B cell (primary cell): ENCODE results near the gene LAMA3. TPM values are rescaled to one million over a fixed set of nuclear protein-coding genes. Genes with fewer than 3 reads are reported as not detected.

Experiments
- ATAC-seq: fragments of 200-7000 bp; cut with Tn5 transposase; one replicate; pipeline ENCODE4 v1.10.0; 2021; ENCODE audit warnings: low read depth, mild to moderate bottlenecking, moderate number of reproducible peaks, moderate library complexity
- CTCF ChIA-PET: fragments of 350-600 bp; sonication (Branson Sonifier 250); formaldehyde crosslinking; loops from one replicate; lab custom pipeline; 2021; ENCODE audit warnings: antibody characterized with exemption, inconsistent platforms; lab: Charles Lee
- POLR2A ChIA-PET: fragments of 350-600 bp; sonication (Branson Sonifier 250); formaldehyde crosslinking; loops from one replicate; lab custom pipeline; 2021; ENCODE audit warnings: antibody characterized with exemption; lab: Charles Lee
- DNase-seq: peaks from one replicate; pipeline ENCODE4 v3.0.0; 2013
- H2AFZ ChIP-seq: 2 replicates; pipeline ENCODE4 v1.6.1; 2012; ENCODE audit warnings: mild to moderate bottlenecking, low read depth, low read length; ENCODE audit not compliant: insufficient read depth, poor library complexity, severe bottlenecking
- H3K27ac ChIP-seq, 2 donors: 1 replicate in 1 of 2; 2 replicates in 1 of 2; pipeline ENCODE4 v1.5.1; 2012 to 2013; ENCODE audit warnings: low read length in 2 of 2, mild to moderate bottlenecking in 2 of 2, moderate library complexity in 1 of 2
- H3K27me3 ChIP-seq, 4 experiments: fragments of 200-600 bp in 1 of 4; sonication (generic) in 1 of 4; replicated peaks in 1 of 4; 1 replicate in 2 of 4; 2 replicates in 2 of 4; pipeline versions ENCODE4 v1.6.1 to v1.7.0; 2013 to 2016; ENCODE audit warnings: low read length in 3 of 4, mild to moderate bottlenecking in 2 of 4, mixed read lengths in 1 of 4, moderate library complexity in 1 of 4; ENCODE audit not compliant: insufficient read depth in 4 of 4, control insufficient read depth in 3 of 4; ENCODE audit errors: control extremely low read depth in 1 of 4
- H3K36me3 ChIP-seq, 2 experiments: replicated peaks in 1 of 2; 1 replicate in 1 of 2; 2 replicates in 1 of 2; pipeline versions ENCODE4 v1.6.1 to v1.7.1; 2013; ENCODE audit warnings: low read length in 1 of 2; ENCODE audit not compliant: insufficient read depth in 2 of 2, control insufficient read depth in 1 of 2; ENCODE audit errors: control extremely low read depth in 1 of 2, extremely low read depth in 1 of 2
- H3K4me1 ChIP-seq, 2 donors: fragments of 200-600 bp in 1 of 2; sonication (generic) in 1 of 2; 1 replicate in 1 of 2; 2 replicates in 1 of 2; pipeline versions ENCODE4 v1.5.1 to v1.6.1; 2013 to 2017; ENCODE audit warnings: low read length in 2 of 2; ENCODE audit not compliant: control insufficient read depth in 2 of 2, insufficient read depth in 2 of 2
- H3K4me2 ChIP-seq: replicated peaks from 2 replicates; pipeline ENCODE3; 2012; ENCODE audit warnings: mild to moderate bottlenecking, low read depth, low read length; ENCODE audit not compliant: poor library complexity, severe bottlenecking
- H3K4me3 ChIP-seq, 5 experiments: fragments of 200-600 bp in 1 of 5; sonication (generic) in 1 of 5; 1 replicate in 3 of 5; 2 replicates in 2 of 5; pipeline versions ENCODE4 v1.5.1 to v1.7.0; 2011 to 2016; ENCODE audit warnings: low read length in 4 of 5, mild to moderate bottlenecking in 4 of 5, low read depth in 2 of 5, control low read depth in 1 of 5, moderate library complexity in 1 of 5; ENCODE audit not compliant: insufficient read depth in 1 of 5; ENCODE audit errors: control extremely low read depth in 1 of 5, extremely low read depth in 1 of 5
- H3K79me2 ChIP-seq: fragments of 200-600 bp; sonication (generic); one replicate; pipeline ENCODE4 v1.6.0; 2016; ENCODE audit warnings: low read length; ENCODE audit not compliant: control insufficient read depth, insufficient read depth
- H3K9ac ChIP-seq: fragments of 200-600 bp; sonication (generic); 2 replicates; pipeline ENCODE4 v1.6.1; 2017; ENCODE audit warnings: mild to moderate bottlenecking, low read length, moderate library complexity
- H3K9me3 ChIP-seq, 3 donors: one replicate each; pipeline versions ENCODE4 v1.6.1 to v1.7.1; 2013; ENCODE audit warnings: low read length in 2 of 3; ENCODE audit not compliant: control insufficient read depth in 2 of 3, insufficient read depth in 1 of 3; ENCODE audit errors: control extremely low read depth in 1 of 3
- H4K20me1 ChIP-seq: 2 replicates; pipeline ENCODE4 v1.6.0; 2012; ENCODE audit warnings: mild to moderate bottlenecking, low read length; ENCODE audit not compliant: insufficient read depth, control insufficient read depth, poor library complexity, severe bottlenecking
- H3K27ac Mint-ChIP-seq: one replicate; pipeline ENCODE4 v1.8.0; 2021; ENCODE audit warnings: mixed read lengths
- H3K27me3 Mint-ChIP-seq: one replicate; pipeline ENCODE4 v1.8.0; 2021; ENCODE audit warnings: mixed read lengths
- H3K4me1 Mint-ChIP-seq: one replicate; pipeline ENCODE4 v1.8.0; 2021; ENCODE audit warnings: mixed read lengths
- H3K4me3 Mint-ChIP-seq: one replicate; pipeline ENCODE4 v1.8.0; 2021; ENCODE audit warnings: mixed read lengths
- H3K9me3 Mint-ChIP-seq: one replicate; pipeline ENCODE4 v1.8.0; 2022; ENCODE audit warnings: mixed read lengths; ENCODE audit not compliant: insufficient read depth
- CTCF ChIP-seq: fragments of 200-600 bp; IDR thresholded peaks from one replicate; pipeline ENCODE4 v1.8.0; 2022; ENCODE audit warnings: antibody characterized with exemption, mild to moderate bottlenecking
- EZH2 ChIP-seq: IDR thresholded peaks from 2 replicates; pipeline ENCODE4 v1.6.1; 2012; ENCODE audit warnings: borderline replicate concordance, low read depth, mild to moderate bottlenecking, moderate library complexity, low read length; ENCODE audit not compliant: insufficient read depth, poor library complexity, severe bottlenecking
- WGBS: methylation state at CpG from one replicate; pipeline ENCODE4 v1.1.5; 2013; ENCODE audit warnings: missing lambda C conversion rate; ENCODE audit not compliant: insufficient coverage; 5-methylcytosine and 5-hydroxymethylcytosine counted together
- intact Hi-C: fragments of 100-400 bp; cut with micrococcal nuclease; formaldehyde crosslinking; loops from one replicate; pipeline ENCODE4 v1.10.0; 2022
- polyA plus RNA-seq: library from polyadenylated mRNA; depleted of rRNA; stranded (reverse); fragments of >200 nt; gene quantifications from 2 replicates; pipeline ENCODE4 v1.2.3, GENCODE V29; 2012
- total RNA-seq, 2 donors: library from RNA; stranded (reverse); fragments of 120-200 nt in 1 of 2; gene quantifications; 1 replicate in 1 of 2; 2 replicates in 1 of 2; pipeline versions ENCODE4 v1.2.3 to v1.2.4, GENCODE V29; 2013 to 2022

The LAMA3 gene
- total and polyA plus RNA-seq, 2 donors (not counting 1 experiment from before 2014, with no cell fraction given): 0.03 to 0.32 TPM

- DNase-seq (no peak), ATAC-seq (no peak)
- Histone ChIP-seq H3K4me3 (no peak overlapping the region), H3K27me3 (no peaks in the 10 kb centered on the region), H3K9me3 (no peaks in the 10 kb centered on the region), H3K27ac (no peak overlapping the region), H3K79me2 (no peaks in the 10 kb centered on the region), H2AFZ (no peak overlapping the region), H3K4me2 (no peak overlapping the region), H3K4me1 (peaks cover 9 to 12% of the 10 kb centered on the region in 2 donors), H3K9ac (no peak overlapping the region), H4K20me1 (no peaks in the 10 kb centered on the region), H3K36me3 (no peaks in the 10 kb centered on the region)
- intact Hi-C loops: no loop called here
- ChIA-PET CTCF (interaction anchor here (1.5 kb wide), 1 partner anchor 10 kb away, joined by 4 read pairs; no protein-coding TSS in a partner anchor), POLR2A (no interaction called here)
- Mint-ChIP-seq H3K27me3 (peaks cover 2% of the 10 kb centered on the region), H3K4me1 (peaks cover 22% of the 10 kb centered on the region), H3K4me3 (no peak overlapping the region), H3K9me3 (no peaks in the 10 kb centered on the region), H3K27ac (no peak overlapping the region)
- TF ChIP-seq CTCF (no peak), EZH2 (no peak)
- 100% methylated on average over 1 of the region's 3 CpGs for WGBS
Observed at GRCh38 chr18:23850215-23850614, 161.0 kb downstream of the LAMA3 start.

GRCh38 chr18:23851470-23852002 lies 162.3 kb downstream of the LAMA3 start:
- ATAC-seq (no peak), DNase-seq (no peak)
- ChIA-PET CTCF (no interaction called here), POLR2A (no interaction called here)
- Histone ChIP-seq H3K4me1 (peaks cover 9 to 12% of the 10 kb centered on the region in 2 donors), H3K4me2 (no peak overlapping the region), H3K36me3 (no peaks in the 10 kb centered on the region), H3K79me2 (no peaks in the 10 kb centered on the region), H3K4me3 (no peak overlapping the region), H3K9me3 (no peaks in the 10 kb centered on the region), H3K27ac (no peak overlapping the region), H4K20me1 (no peaks in the 10 kb centered on the region), H3K9ac (no peak overlapping the region), H3K27me3 (no peaks in the 10 kb centered on the region), H2AFZ (no peak overlapping the region)
- TF ChIP-seq EZH2: no peak
- TF ChIP-seq CTCF: no peak
- 100% methylated on average over 1 of the region's 3 CpGs for WGBS
- no peak overlapping the region for H3K4me3 Mint-ChIP-seq
- no peaks in the 10 kb centered on the region for H3K9me3 Mint-ChIP-seq
- intact Hi-C loops: no loop called here
- H3K27ac Mint-ChIP-seq: no peak overlapping the region
- no peaks in the 10 kb centered on the region for H3K27me3 Mint-ChIP-seq
- peaks cover 27% of the 10 kb centered on the region for H3K4me1 Mint-ChIP-seq
